B cell (primary cell): ENCODE results near the gene SLC47A2.

Experiments
- CTCF ChIP-seq: fragments of 200-600 bp; IDR thresholded peaks from one replicate; pipeline ENCODE4 v1.8.0; 2022; ENCODE audit warnings: antibody characterized with exemption, mild to moderate bottlenecking
- EZH2 ChIP-seq: IDR thresholded peaks from 2 replicates; pipeline ENCODE4 v1.6.1; 2012; ENCODE audit warnings: borderline replicate concordance, low read depth, mild to moderate bottlenecking, moderate library complexity, low read length; ENCODE audit not compliant: insufficient read depth, poor library complexity, severe bottlenecking

DNA sequence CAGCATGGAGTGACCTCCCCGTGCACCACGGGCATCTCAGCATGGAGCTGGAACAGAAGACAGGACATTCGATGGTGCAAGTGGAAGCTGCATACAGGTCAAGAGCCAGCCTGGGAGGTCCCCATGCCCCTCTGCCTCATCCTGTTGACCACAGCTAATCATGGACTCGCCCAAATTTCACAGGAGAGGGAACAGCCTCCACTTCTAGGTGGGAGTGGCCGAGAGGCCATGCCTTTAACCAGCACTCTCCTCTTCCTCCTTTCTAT is 3.8 kb upstream of the SLC47A2 start:
- TF ChIP-seq CTCF (no peak), EZH2 (no peak)
